Left renal cortex interstitium (tissue), 4 donors: ENCODE measurements around the gene PMVK. TPM values are rescaled to one million over a fixed set of nuclear protein-coding genes. Genes with fewer than 3 reads are reported as not detected.

Source experiments
- DNase-seq, 4 donors: peaks; one replicate each; pipeline ENCODE4 v3.0.0-alpha.2; 2013; ENCODE audit warnings: low read depth in 4 of 4, low spot score in 2 of 4, missing footprints in 1 of 4
- polyA plus RNA-seq, 4 donors: library from polyadenylated mRNA; unstranded; fragments of 120-200 nt; gene quantifications; one replicate each; pipeline ENCODE4 v1.2.1, GENCODE V29; 2013; ENCODE audit not compliant: insufficient read length in 4 of 4

Gene PMVK
- polyA plus RNA-seq, 4 donors, result 36.4 to 48.0 (median 41.3) TPM

GRCh38 chr1:154951901-154952657 lies 15.6 kb upstream of the PMVK start:
- no peak for DNase-seq

DNA sequence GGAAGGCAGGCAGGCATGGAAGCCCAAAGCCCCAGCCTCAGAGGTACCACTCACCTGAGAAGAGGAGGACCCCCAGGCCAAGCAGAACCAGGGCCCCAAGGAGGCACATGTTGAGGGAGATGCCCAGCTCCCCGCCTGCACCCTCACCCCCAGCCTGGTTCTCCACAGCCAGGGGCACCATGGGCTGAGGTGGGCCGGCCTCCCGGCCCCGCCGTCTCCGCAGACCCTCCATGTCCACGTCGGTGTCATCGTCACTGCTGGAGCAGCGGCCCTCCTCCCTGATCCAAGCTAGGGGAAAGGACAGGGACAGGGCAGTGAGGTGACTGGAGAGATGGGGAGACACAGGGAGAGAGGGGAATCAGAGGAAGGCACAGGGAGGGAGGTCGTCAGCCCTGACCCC lies 11.6 kb upstream of the PMVK start:
- DNase-seq, result no peak

- DNase-seq, result no peak
These were observed 9.7 kb upstream of the PMVK start for GRCh38 chr1:154945962-154946850.

- DNase-seq, result no peak
These were observed 8.8 kb upstream of the PMVK start for GRCh38 chr1:154945160-154945961.

DNA sequence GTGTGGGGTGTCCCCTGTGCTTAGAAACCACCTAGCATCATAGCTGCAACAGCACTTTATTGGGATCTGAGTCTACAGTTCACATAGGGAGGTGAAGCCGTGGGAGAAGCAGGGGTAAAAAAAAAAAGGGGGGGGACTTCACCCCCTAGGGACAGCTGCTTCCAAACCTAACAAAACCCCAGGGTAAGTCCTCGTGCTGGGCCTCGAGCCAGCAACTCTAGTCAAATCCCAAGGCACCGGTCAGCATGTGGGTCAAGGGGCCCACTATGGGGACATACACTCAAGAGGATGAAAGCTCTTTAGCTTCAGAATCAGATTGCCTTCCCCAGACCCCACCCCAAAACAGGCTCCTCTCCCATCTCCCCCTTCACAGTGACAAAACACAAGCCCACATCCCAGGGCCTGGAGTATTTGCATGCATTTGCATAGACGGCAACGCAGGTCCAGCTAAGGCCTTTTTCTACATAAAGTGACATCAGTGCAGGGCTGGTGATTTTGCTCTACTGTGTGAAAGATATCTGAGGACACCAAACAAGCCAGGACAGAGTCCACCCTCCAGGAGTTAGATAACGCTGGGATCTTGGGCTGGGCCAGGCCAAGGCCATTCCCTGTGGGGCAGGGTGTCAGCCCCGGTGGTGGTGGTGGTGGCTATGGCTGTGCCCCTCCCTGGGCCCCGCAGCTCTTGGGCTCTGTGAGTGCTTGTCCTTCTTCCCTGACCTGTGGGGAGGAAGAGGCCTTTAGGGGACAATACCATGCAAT lies 8.1 kb upstream of the PMVK start:
- no peak for DNase-seq

GRCh38 chr1:154943649-154944400 lies 7.3 kb upstream of the PMVK start:
- no peak for DNase-seq

DNA sequence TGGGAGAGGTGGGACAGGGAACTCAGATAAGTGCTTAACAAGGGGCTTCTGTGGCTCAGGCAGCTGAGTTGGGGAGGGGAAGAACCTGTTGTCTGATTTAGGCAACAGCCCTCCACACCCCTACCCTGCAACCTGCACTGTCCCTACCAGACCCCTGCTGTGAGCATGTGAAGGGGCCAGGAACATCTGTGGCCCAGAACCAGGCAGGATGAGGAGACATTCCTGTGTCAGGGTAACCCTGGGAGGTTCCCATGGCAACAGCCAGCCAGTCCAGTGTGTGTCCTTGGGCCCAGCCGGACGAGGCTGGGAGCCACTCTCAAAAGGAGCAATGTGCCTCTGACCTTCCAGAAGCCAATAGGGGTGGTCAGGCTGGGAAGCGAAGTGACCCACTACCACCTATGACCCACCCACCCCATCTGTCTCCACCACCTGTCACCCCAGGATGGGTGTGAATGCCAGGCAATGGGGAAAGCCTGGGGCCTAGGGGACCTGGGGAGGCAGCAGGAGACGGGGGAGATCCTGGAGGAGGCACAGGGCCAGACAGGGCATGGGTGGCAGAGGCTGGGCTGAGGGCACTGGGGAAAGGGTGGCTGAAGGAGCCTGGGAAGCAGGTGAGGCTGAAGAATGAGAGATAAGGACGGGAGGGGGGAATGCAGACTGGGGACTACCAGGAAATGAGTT lies 5.0 kb upstream of the PMVK start:
- no peak for DNase-seq

GRCh38 chr1:154940651-154941194 lies 4.2 kb upstream of the PMVK start:
- DNase-seq, result no peak

DNA sequence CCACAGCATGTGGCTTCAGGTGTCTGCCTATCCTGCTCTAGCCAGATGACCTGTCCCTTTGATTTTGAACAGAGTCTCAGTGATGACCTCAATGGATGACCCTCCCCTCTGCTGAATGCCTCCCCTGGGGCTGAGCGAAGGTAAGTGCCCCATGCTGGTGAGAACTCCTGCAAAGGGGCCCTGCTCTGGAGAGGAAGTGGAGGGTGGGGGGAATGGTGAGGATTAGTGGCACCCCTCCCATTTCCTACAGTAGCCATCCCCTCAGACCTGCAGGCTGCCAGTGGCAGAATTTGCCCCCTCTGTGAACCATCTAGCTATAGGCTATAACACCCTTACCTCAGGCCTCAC lies 3.7 kb upstream of the PMVK start:
- no peak for DNase-seq

DNA sequence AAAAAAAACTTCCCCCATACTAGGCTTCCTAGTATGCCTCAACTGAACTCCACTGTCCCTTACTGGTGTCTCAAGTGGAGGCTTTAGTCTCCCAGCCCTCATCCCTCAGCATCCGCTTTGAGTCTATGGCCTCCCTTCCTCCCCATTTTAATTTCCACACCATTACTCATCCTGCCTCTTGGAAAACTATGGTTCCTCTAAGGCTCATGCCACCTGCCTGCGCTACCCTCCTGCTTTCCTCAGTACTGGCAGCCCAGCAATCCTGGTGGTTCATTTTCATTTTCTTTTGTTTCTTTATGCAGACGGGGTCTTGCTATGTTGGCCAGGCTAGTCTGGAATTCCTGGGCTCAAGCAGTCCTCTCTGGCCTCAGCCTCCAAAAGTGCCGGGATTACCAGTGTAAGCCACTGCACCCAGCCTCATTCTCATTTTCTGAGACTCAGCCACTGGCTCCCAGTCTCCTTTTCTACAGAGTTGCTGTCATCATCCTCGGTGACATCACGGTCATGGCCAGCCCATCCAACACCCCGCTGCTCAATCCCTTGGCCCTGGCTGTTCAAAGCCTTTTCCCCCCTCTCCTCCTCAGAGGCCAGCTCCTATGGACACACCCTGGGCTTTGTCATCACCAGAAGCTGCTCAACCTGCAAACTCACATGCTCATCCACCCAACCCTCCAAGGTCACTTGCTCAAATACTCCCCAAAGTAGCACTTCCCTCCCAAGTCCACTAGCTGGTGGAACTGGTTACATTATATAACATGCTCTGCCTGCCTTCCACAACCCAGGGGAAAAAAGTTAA lies 2.3 kb upstream of the PMVK start:
- DNase-seq, result no peak

DNA sequence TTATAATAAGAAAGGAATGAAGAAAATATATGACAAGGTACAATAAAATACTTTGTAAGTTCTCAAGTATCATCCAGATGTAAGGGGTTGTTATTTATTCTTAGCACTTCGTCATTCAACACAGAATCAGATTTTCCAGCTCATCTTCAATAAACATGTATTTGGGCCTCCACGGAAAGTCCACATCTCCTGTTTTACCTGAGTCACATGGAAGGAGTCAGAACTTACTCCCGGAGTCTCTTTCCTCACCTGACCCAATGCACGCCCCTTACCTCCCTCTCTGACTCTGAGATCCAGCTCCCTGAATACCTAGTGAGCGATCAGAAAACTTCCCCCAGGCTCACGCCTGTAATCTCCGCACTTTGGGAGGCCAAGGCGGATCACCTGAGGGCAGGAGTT lies 1.5 kb upstream of the PMVK start:
- DNase-seq, result no peak

DNA sequence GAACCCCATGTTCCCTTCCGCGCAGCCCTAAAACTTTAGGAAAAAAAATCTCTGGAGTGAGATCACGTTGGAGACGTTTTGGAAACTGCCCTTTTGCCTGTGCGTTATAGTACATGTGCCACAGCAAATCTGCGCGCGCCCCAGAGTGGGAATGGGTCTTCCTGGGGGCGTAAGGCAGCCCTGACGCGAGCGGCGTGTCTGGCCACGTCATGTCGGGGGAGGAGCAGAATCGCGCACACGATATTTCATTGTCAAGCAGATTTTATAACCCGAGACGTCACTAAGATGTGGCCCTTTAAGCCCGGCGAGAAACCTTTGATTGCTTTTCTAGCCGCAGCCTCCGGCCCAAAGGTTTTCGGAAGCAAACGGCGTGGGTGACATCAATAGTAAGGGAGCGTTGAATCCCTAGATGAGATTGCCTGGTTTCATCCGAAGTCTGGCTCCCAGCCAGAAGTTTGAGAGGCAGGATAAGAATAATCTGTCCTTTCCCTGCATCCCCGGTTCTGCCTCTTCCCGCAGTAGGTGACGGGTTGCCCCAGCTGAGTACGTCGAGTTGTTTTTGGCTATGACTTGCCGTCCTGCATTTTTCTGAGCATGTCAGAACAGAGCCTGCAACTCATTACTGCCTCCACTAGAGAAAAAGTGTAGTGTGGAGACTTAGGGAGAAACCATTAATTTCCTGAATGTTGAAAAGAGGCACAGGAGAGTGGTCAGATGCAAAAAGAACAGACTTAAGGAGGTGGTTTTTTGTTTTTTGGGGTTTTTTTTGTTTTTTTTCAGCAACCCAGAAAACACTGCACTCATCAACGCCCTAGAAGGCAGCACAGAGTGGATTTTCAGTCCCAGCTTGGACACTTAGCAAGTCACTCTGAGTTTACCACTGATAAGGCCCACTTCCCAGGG lies 817 bp upstream of the PMVK start:
- DNase-seq, result peak; percentile 90 to 99 (median 94)

- no peak for DNase-seq
These were observed 567 bp downstream of the PMVK start for GRCh38 chr1:154935749-154936554.

DNA sequence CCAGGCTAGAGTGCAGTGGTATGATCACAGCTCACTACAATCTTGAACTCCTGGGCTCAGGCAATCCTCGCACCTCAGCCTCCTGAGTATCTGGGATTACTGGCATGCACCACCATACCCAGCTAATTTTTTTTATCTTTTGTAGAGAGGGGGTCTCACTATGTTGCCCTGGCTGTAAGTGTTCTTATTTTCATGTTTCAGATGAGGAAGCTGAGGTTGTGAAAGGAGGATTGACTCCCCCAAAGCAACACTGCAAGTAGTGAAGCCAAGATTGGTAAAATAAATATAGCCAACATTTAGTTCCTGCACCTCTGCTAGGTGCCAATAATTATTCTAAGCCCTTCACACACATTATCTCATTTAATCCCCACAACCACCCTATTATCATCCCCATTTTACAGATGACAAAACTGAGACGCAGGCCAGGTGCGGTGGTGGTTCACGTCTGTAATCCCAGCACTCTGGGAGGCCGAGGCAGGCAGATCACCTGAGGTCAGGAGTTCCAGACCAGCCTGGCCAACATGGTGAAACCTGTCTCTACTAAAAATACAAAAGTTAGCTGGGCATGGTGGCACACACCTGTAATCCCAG lies 2.1 kb downstream of the PMVK start:
- DNase-seq, result no peak

DNA sequence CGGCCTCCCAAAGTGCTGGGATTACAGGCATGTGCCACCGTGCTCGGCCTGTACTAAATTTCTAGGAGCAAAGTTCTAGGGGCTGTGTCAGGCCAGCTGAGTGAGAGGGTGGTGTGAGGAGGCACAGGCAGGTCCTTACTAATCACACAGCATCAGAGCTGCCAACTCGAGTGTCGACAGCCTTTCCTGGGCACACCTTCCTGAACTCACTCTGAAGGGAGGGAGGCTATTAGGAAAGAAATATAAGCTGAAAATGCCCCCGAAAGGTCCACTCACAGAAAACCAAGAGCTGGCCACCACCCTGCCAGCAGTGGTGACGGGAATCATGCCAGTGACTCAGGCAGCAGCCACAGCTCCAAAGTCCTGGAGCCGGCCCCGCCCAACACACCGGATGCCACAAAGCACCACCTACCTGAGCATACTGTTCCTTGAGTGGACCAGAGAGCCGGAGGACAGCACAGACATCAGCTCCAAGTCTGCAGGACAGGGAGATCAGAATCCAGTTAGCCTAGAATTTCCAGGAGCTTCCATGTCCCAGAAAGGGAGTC lies 4.5 kb downstream of the PMVK start:
- DNase-seq, result no peak

- DNase-seq, result no peak
These were observed 10.3 kb downstream of the PMVK start for GRCh38 chr1:154926201-154926600.
